Esophagus (tissue), 2 donors: ENCODE measurements around the gene ERGIC1. TPM values are rescaled to one million over a fixed set of nuclear protein-coding genes. Genes with fewer than 3 reads are reported as not detected.
A peak's percentile ranks its signal among the peaks of the same experiment; 100 is the strongest.
"Not testable (repeated sequence)": the region's sequence is repeated elsewhere in the genome, so short reads cannot be mapped to it uniquely, and the experiment has no call there.

Source experiments
- H3K27ac ChIP-seq, 2 donors: one replicate each; pipeline ENCODE4 v1.5.1; 2013; ENCODE audit warnings: low read depth in 2 of 2, mild to moderate bottlenecking in 2 of 2, inconsistent platforms in 1 of 2, low read length in 1 of 2, moderate library complexity in 1 of 2
- H3K27me3 ChIP-seq, 2 donors: one replicate each; pipeline ENCODE4 v1.6.1; 2013; ENCODE audit warnings: low read length in 2 of 2, control low read depth in 1 of 2, mild to moderate bottlenecking in 1 of 2; ENCODE audit not compliant: insufficient read depth in 2 of 2, control insufficient read depth in 1 of 2
- H3K36me3 ChIP-seq, 2 donors: one replicate each; pipeline ENCODE4 v1.6.1; 2013; ENCODE audit warnings: low read length in 1 of 2; ENCODE audit not compliant: control insufficient read depth in 2 of 2, insufficient read depth in 2 of 2
- H3K4me1 ChIP-seq, 2 donors: one replicate each; pipeline ENCODE4 v1.6.1; 2013; ENCODE audit warnings: low read length in 1 of 2; ENCODE audit not compliant: control insufficient read depth in 2 of 2, insufficient read depth in 2 of 2
- H3K4me3 ChIP-seq, 2 donors: one replicate each; pipeline ENCODE4 v1.5.1; 2013; ENCODE audit warnings: low read length in 2 of 2, mild to moderate bottlenecking in 2 of 2, low read depth in 1 of 2, moderate library complexity in 1 of 2
- H3K9me3 ChIP-seq, 2 donors: one replicate each; pipeline ENCODE4 v1.6.1; 2013; ENCODE audit warnings: mild to moderate bottlenecking in 2 of 2, low read depth in 1 of 2, low read length in 1 of 2, moderate library complexity in 1 of 2; ENCODE audit not compliant: control insufficient read depth in 2 of 2, insufficient read depth in 1 of 2
- WGBS, 2 donors: extraction: QIAGEN DNeasy Blood & Tissue Kit; methylation state at CpG; one replicate each; pipeline ENCODE4 v1.1.7; 2013; 5-methylcytosine and 5-hydroxymethylcytosine counted together
- polyA plus RNA-seq, 2 donors: library from polyadenylated mRNA; stranded (reverse); fragments of 200-250 nt; gene quantifications; one replicate each; pipeline ENCODE4 v1.2.3, GENCODE V29; 2013
- donor health status: healthy with polysubstance abuse.
- donor health status: Bipolar disorder and iron deficiency.

Gene ERGIC1
- polyA plus RNA-seq, 2 donors: 45.2 to 47.1 TPM

- H3K4me1 ChIP-seq: peaks cover 4 to 21% of the 10 kb centered on the region in 2 donors
- H3K4me3 ChIP-seq: no peak overlapping the region
- H3K27me3 ChIP-seq: no peaks in the 10 kb centered on the region
- peaks cover 0 to 2% of the 10 kb centered on the region in 2 donors for H3K36me3 ChIP-seq
- H3K9me3 ChIP-seq: no peaks in the 10 kb centered on the region
- no peak overlapping the region for H3K27ac ChIP-seq
- WGBS, 2 donors: 83 to 90% methylated on average over 2 of the region's 2 CpGs
Measured at GRCh38 chr5:172844577-172844838, 10.5 kb downstream of the ERGIC1 start.

- Histone ChIP-seq H3K27ac (no peak overlapping the region), H3K4me1 (peaks cover 4 to 21% of the 10 kb centered on the region in 2 donors)
- WGBS, 2 donors: 74 to 79% methylated on average over 7 of the region's 7 CpGs
Measured at GRCh38 chr5:172845154-172845553, 11.1 kb downstream of the ERGIC1 start.

GRCh38 chr5:172845576-172845975 lies 11.5 kb downstream of the ERGIC1 start:
- Histone ChIP-seq H3K4me3 (no peak overlapping the region), H3K4me1 (peaks cover 2 to 22% of the 10 kb centered on the region in 2 donors)
- WGBS, 2 donors: 95 to 96% methylated on average over 5 of the region's 5 CpGs

More at GRCh38 chr5:172845154-172845553, 11.1 kb downstream of the ERGIC1 start:
- H3K9me3 ChIP-seq: no peaks in the 10 kb centered on the region
- no peaks in the 10 kb centered on the region for H3K27me3 ChIP-seq
- no peak overlapping the region for H3K4me3 ChIP-seq
- H3K36me3 ChIP-seq: peaks cover 0 to 2% of the 10 kb centered on the region in 2 donors

GRCh38 chr5:172846249-172846648 lies 12.2 kb downstream of the ERGIC1 start:
- no peaks in the 10 kb centered on the region for H3K27me3 ChIP-seq
- H3K36me3 ChIP-seq: peaks cover 0 to 2% of the 10 kb centered on the region in 2 donors
- no peak overlapping the region for H3K4me3 ChIP-seq
- no peaks in the 10 kb centered on the region for H3K9me3 ChIP-seq
- H3K4me1 ChIP-seq: peaks cover 2 to 22% of the 10 kb centered on the region in 2 donors
- WGBS, 2 donors: 96 to 99% methylated on average over 5 of the region's 5 CpGs
- H3K27ac ChIP-seq: peak overlapping the region in 1 of 2 donors; percentile 34

More at GRCh38 chr5:172845576-172845975, 11.5 kb downstream of the ERGIC1 start:
- H3K27ac ChIP-seq: no peak overlapping the region
- no peaks in the 10 kb centered on the region for H3K27me3 ChIP-seq
- H3K36me3 ChIP-seq: peaks cover 0 to 2% of the 10 kb centered on the region in 2 donors
- no peaks in the 10 kb centered on the region for H3K9me3 ChIP-seq

- H3K4me1 ChIP-seq: peaks cover 2 to 25% of the 10 kb centered on the region in 2 donors
- no peak overlapping the region for H3K4me3 ChIP-seq
- no peaks in the 10 kb centered on the region for H3K36me3 ChIP-seq
- WGBS, 2 donors: 43 to 58% methylated on average over 4 of the region's 4 CpGs
- H3K27ac ChIP-seq: peak overlapping the region; percentile 37 to 84
- H3K9me3 ChIP-seq: no peaks in the 10 kb centered on the region
- H3K27me3 ChIP-seq: no peaks in the 10 kb centered on the region
Measured at GRCh38 chr5:172846677-172847076, 12.6 kb downstream of the ERGIC1 start.

DNA sequence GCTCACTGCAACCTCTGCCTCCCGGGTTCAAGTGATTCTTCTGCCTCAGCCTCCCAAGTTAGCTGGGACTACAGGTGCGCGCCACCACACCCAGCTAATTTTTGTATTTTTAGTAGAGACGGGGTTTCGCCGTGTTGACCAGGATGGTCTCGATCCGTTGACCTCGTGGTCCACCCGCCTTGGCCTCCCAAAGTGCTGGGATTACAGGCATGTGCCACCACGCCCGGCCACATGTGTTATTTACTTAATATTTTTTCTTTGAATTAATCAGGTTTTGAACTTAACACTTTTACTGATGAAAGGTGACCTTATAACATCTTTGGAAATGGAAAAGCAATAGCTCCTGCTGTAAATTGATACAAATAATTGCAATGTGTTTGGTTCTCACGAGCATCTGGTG lies 13.5 kb downstream of the ERGIC1 start:
- not testable (repeated sequence) for H3K36me3 ChIP-seq, H3K4me3 ChIP-seq, H3K9me3 ChIP-seq, H3K27me3 ChIP-seq, H3K27ac ChIP-seq
- 89 to 91% methylated on average over 13 of the region's 13 CpGs for WGBS, 2 donors
- H3K4me1 ChIP-seq: peaks cover 2 to 34% of the 10 kb centered on the region in 2 donors

- H3K9me3 ChIP-seq: no peaks in the 10 kb centered on the region
- H3K27ac ChIP-seq: peak overlapping the region; percentile 92
- H3K36me3 ChIP-seq: no peaks in the 10 kb centered on the region
- no peaks in the 10 kb centered on the region for H3K27me3 ChIP-seq
- WGBS, 2 donors: 69 to 73% methylated on average over 3 of the region's 3 CpGs
- peaks cover 2 to 43% of the 10 kb centered on the region in 2 donors for H3K4me1 ChIP-seq
- H3K4me3 ChIP-seq: no peak overlapping the region
Measured at GRCh38 chr5:172848419-172848818, 14.4 kb downstream of the ERGIC1 start.

GRCh38 chr5:172849606-172850453 lies 15.8 kb downstream of the ERGIC1 start:
- no peaks in the 10 kb centered on the region for H3K9me3 ChIP-seq
- no peak overlapping the region for H3K4me3 ChIP-seq
- no peaks in the 10 kb centered on the region for H3K36me3 ChIP-seq
- WGBS, 2 donors: 53 to 55% methylated on average over 15 of the region's 15 CpGs
- H3K27me3 ChIP-seq: no peaks in the 10 kb centered on the region
- peaks cover 2 to 49% of the 10 kb centered on the region in 2 donors for H3K4me1 ChIP-seq
- H3K27ac ChIP-seq: peak overlapping the region; percentile 92 to 95

DNA sequence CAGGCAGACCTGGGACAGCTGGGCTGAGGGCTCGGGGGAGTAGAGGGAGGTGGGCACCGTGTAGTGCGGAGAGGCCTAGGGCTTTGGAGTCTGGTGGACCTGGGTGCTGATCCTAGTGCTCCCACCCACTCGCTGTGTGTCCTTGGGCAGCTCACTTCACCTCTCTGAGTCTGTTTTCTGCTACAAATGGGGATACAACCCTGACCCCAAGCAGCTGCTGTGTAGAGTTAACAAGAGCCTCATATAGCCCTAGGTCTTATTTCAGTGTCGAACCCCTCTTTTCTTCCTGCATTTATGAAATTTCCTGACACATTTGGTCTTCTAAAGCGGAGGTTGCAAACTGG lies 16.4 kb downstream of the ERGIC1 start:
- H3K4me1 ChIP-seq: peaks cover 4 to 55% of the 10 kb centered on the region in 2 donors
- H3K27ac ChIP-seq: peak overlapping the region; percentile 92 to 95

GRCh38 chr5:172851254-172851653 lies 17.2 kb downstream of the ERGIC1 start:
- H3K9me3 ChIP-seq, H3K36me3 ChIP-seq, H3K27me3 ChIP-seq, H3K4me3 ChIP-seq: not testable (repeated sequence)
- peaks cover 6 to 57% of the 10 kb centered on the region in 2 donors for H3K4me1 ChIP-seq
- WGBS, 2 donors: 94 to 95% methylated on average over 9 of the region's 9 CpGs
- peak overlapping the region; percentile 83 to 85 for H3K27ac ChIP-seq

More for the DNA sequence above, 16.4 kb downstream of the ERGIC1 start:
- 81 to 83% methylated on average over 6 of the region's 6 CpGs for WGBS, 2 donors
- Histone ChIP-seq H3K9me3 (no peaks in the 10 kb centered on the region), H3K36me3 (no peaks in the 10 kb centered on the region), H3K27me3 (no peaks in the 10 kb centered on the region), H3K4me3 (no peak overlapping the region)
